Right lobe of liver (tissue), 6 donors: ENCODE results near the gene OSMR. TPM values are rescaled to one million over a fixed set of nuclear protein-coding genes. Genes with fewer than 3 reads are reported as not detected.

ENCODE experiments used
- ATAC-seq, 4 donors: fragments of 200-7000 bp; cut with Tn5 transposase; one replicate each; pipeline ENCODE4 v1.9.1; 2020; ENCODE audit warnings: mild to moderate bottlenecking in 4 of 4, moderate library complexity in 4 of 4
- DNase-seq, 3 donors: peaks; one replicate each; pipeline ENCODE4 v3.0.0-alpha.2; 2020
- H3K27ac ChIP-seq, 3 donors: fragments of 200-600 bp; one replicate each; pipeline ENCODE4 v1.8.0; 2022
- H3K27me3 ChIP-seq, 2 donors: fragments of 200-600 bp; one replicate each; pipeline ENCODE4 v1.8.0; 2022
- H3K36me3 ChIP-seq, 4 donors: fragments of 200-600 bp; sonication (generic) in 1 of 4; one replicate each; pipeline versions ENCODE4 v1.5.1 to v1.8.0; 2017 to 2022; ENCODE audit warnings: control low read depth in 1 of 4
- H3K4me1 ChIP-seq, 4 donors: fragments of 200-600 bp; sonication (generic) in 1 of 4; one replicate each; pipeline versions ENCODE4 v1.5.1 to v1.8.0; 2017 to 2022; ENCODE audit warnings: control low read depth in 1 of 4
- H3K4me3 ChIP-seq, 3 donors: fragments of 200-600 bp; one replicate each; pipeline ENCODE4 v1.8.0; 2022
- H3K9me3 ChIP-seq, 4 donors: fragments of 200-600 bp; sonication (generic) in 1 of 4; one replicate each; pipeline versions ENCODE4 v1.5.1 to v1.8.0; 2017 to 2022; ENCODE audit warnings: control low read depth in 1 of 4
- CTCF ChIP-seq, 4 donors: fragments of 200-600 bp in 3 of 4; fragments of 450-650 bp in 1 of 4; IDR thresholded peaks; one replicate each; pipeline versions ENCODE4 v1.5.1 to v1.8.0; 2016 to 2022; ENCODE audit warnings: antibody characterized with exemption in 4 of 4, mild to moderate bottlenecking in 2 of 4
- POLR2A ChIP-seq: fragments of 450-650 bp; IDR thresholded peaks from one replicate; pipeline ENCODE4 v1.6.1; 2017; ENCODE audit warnings: antibody characterized with exemption, mild to moderate bottlenecking
- WGBS: methylation state at CpG from one replicate; pipeline ENCODE4 v1.1.6; 2018; ENCODE audit warnings: low coverage, low lambda C conversion rate; ENCODE audit not compliant: insufficient coverage; ENCODE audit errors: missing lambda C conversion rate; 5-methylcytosine and 5-hydroxymethylcytosine counted together
- intact Hi-C, 2 donors: fragments of 100-400 bp; cut with DNase I; formaldehyde crosslinking; loops; one replicate each; pipeline versions ENCODE4 v1.11.2 to v1.14.1; 2022
- total RNA-seq, 6 experiments: library from RNA; depleted of rRNA in 2 of 6; stranded (reverse); fragments of >200 nt in 2 of 6; fragmentation: NEBNext Ultra II Directional in 3 of 6; extraction: Animal tissue kit (Norgen Biotek cat#: 25700) in 3 of 6; gene quantifications; one replicate each; pipeline versions ENCODE4 v1.1.0 to v1.2.4, GENCODE V29; 2016 to 2023
- donor health status: DM: no; HTN: yes; CAD: no.
- donor health status: DM: no; HTN: no; CAD: no.
- donor health status: DM: no; HTN: no; CAD: no.
- donor health status: DM: no; HTN: yes; CAD: no.
- donor health status: DM: no; HTN: yes; CAD: no.

OSMR gene
- total RNA-seq, 6 experiments from 2014 or later: 3.9 to 44.8 (median 12.2) TPM

GRCh38 chr5:38935437-38935836, 89.6 kb downstream of the OSMR start:
- Histone ChIP-seq H3K9me3 (no peaks in the 10 kb centered on the region), H3K36me3 (peaks cover 0 to 9% (median 0%) of the 10 kb centered on the region in 4 donors), H3K27ac (no peak overlapping the region), H3K27me3 (no peaks in the 10 kb centered on the region), H3K4me3 (no peak overlapping the region), H3K4me1 (no peaks in the 10 kb centered on the region)
- intact Hi-C loops: no loop called here
- ATAC-seq (no peak), DNase-seq (no peak)
- TF ChIP-seq POLR2A (no peak), CTCF (IDR thresholded peaks at IDR 0.05) (no peak)
- 32% methylated on average over 1 of the region's 1 CpG for WGBS

- ATAC-seq (no peak), DNase-seq (no peak)
- no peak overlapping the region for H3K27ac ChIP-seq
- H3K4me3 ChIP-seq: no peak overlapping the region
- intact Hi-C loops: no loop called here
- WGBS: 98% methylated on average over 6 of the region's 6 CpGs
- H3K27me3 ChIP-seq: no peaks in the 10 kb centered on the region
- H3K4me1 ChIP-seq: no peaks in the 10 kb centered on the region
- H3K36me3 ChIP-seq: peaks cover 0 to 9% (median under 1%) of the 10 kb centered on the region in 4 donors
- no peaks in the 10 kb centered on the region for H3K9me3 ChIP-seq
- TF ChIP-seq POLR2A (no peak), CTCF (IDR thresholded peaks at IDR 0.05) (no peak)
These were observed 90.5 kb downstream of the OSMR start for GRCh38 chr5:38936269-38936668.

- Histone ChIP-seq H3K27ac (no peak overlapping the region), H3K36me3 (peaks cover 0 to 29% (median 7%) of the 10 kb centered on the region in 4 donors), H3K27me3 (no peaks in the 10 kb centered on the region), H3K9me3 (no peaks in the 10 kb centered on the region), H3K4me3 (no peak overlapping the region), H3K4me1 (no peaks in the 10 kb centered on the region)
- DNase-seq: no peak
- no peak for ATAC-seq
- intact Hi-C loops: no loop called here
- TF ChIP-seq CTCF (IDR thresholded peaks at IDR 0.05): no peak
- no peak for TF ChIP-seq POLR2A
- 86% methylated on average over 1 of the region's 1 CpG for WGBS
These were observed 92.6 kb downstream of the OSMR start for GRCh38 chr5:38938424-38938823.

DNA sequence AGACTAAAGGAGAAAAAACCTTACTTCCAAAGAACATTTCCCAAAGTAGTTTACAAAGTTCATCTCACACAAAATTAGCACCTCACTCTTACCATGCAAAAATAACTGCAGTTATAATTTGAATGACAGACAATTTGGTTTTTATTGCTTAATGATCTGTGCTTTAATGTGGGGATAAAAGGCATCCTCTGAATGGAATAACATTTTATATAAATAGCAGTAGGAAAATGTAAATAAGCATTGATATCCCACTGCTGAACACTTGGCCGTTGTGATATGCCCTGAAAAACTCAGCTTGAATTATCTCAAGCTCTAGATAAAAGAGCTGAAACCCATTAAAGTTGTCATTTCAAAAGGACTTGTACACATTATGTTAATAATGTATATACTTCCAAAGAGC, 93.2 kb downstream of the OSMR start:
- whole genome bisulfite sequencing: 69% methylated on average over 1 of the region's 1 CpG
- ATAC-seq: no peak
- Histone ChIP-seq H3K4me1 (no peaks in the 10 kb centered on the region), H3K27ac (no peak overlapping the region), H3K4me3 (no peak overlapping the region), H3K36me3 (peaks cover 0 to 33% (median 8%) of the 10 kb centered on the region in 4 donors), H3K9me3 (no peaks in the 10 kb centered on the region), H3K27me3 (no peaks in the 10 kb centered on the region)
- intact Hi-C loops: no loop called here
- DNase-seq: no peak
- no peak for TF ChIP-seq CTCF (IDR thresholded peaks at IDR 0.05)
- no peak for TF ChIP-seq POLR2A

GRCh38 chr5:38940230-38940858, 94.5 kb downstream of the OSMR start:
- no peak for TF ChIP-seq POLR2A
- no peak for TF ChIP-seq CTCF (IDR thresholded peaks at IDR 0.05)

More at GRCh38 chr5:38940230-38940858, 94.5 kb downstream of the OSMR start:
- Histone ChIP-seq H3K27me3 (no peaks in the 10 kb centered on the region), H3K4me1 (no peaks in the 10 kb centered on the region), H3K9me3 (no peaks in the 10 kb centered on the region), H3K27ac (no peak overlapping the region), H3K4me3 (no peak overlapping the region), H3K36me3 (peaks cover 0 to 45% (median 15%) of the 10 kb centered on the region in 4 donors)
- no peak for DNase-seq
- intact Hi-C loops: no loop called here
- 42% methylated on average over 2 of the region's 2 CpGs for WGBS
- no peak for ATAC-seq
